OCI-LY1 (cell line): Measurements from ENCODE around the gene COG4.

Experiments
- H2AFZ ChIP-seq: fragments of 200-600 bp; sonication (generic), shearing (Covaris generic); 2 replicates; pipeline ENCODE4 v1.6.0; 2014; ENCODE audit warnings: antibody characterized with exemption, mild to moderate bottlenecking, low read length
- H3F3A ChIP-seq: fragments of 200-600 bp; sonication (generic), shearing (Covaris generic); 2 replicates; pipeline ENCODE4 v1.6.0; 2014; ENCODE audit warnings: mild to moderate bottlenecking, antibody characterized with exemption, low read length, moderate library complexity; ENCODE audit not compliant: insufficient read depth
- H3K27ac ChIP-seq: fragments of 200-600 bp; sonication (generic); 2 replicates; pipeline ENCODE4 v1.5.1; 2014; ENCODE audit warnings: low read length, mixed run types, mild to moderate bottlenecking, low read depth; ENCODE audit not compliant: poor library complexity, severe bottlenecking
- H3K27me3 ChIP-seq: fragments of 200-600 bp; sonication (generic); 2 replicates; pipeline ENCODE4 v1.6.0; 2014; ENCODE audit warnings: antibody characterized with exemption, mild to moderate bottlenecking, low read length, moderate library complexity; ENCODE audit not compliant: insufficient read depth
- H3K36me3 ChIP-seq: fragments of 200-600 bp; sonication (generic); 2 replicates; pipeline ENCODE4 v1.6.1; 2014; ENCODE audit warnings: mild to moderate bottlenecking, antibody characterized with exemption, low read length, moderate library complexity, mixed read lengths; ENCODE audit not compliant: insufficient read depth
- H3K4me1 ChIP-seq: fragments of 200-600 bp; sonication (generic); 2 replicates; pipeline ENCODE4 v1.5.1; 2014; ENCODE audit warnings: mild to moderate bottlenecking, low read length, moderate library complexity; ENCODE audit not compliant: insufficient read depth, severe bottlenecking
- H3K4me2 ChIP-seq: fragments of 200-600 bp; sonication (generic), shearing (Covaris generic); 2 replicates; pipeline ENCODE4 v1.6.1; 2014; ENCODE audit warnings: low read length
- H3K4me3 ChIP-seq: fragments of 200-600 bp; sonication (generic); 2 replicates; pipeline ENCODE4 v1.5.1; 2014; ENCODE audit warnings: low read length, low read depth, mild to moderate bottlenecking, mixed read lengths; ENCODE audit not compliant: poor library complexity, severe bottlenecking
- H3K79me2 ChIP-seq: fragments of 200-600 bp; shearing (Covaris generic); 2 replicates; pipeline ENCODE4 v1.6.1; 2016; ENCODE audit warnings: mixed run types, low read length, mixed read lengths; ENCODE audit not compliant: insufficient read depth
- H3K9ac ChIP-seq: fragments of 200-600 bp; sonication (generic), shearing (Covaris generic); 2 replicates; pipeline ENCODE4 v1.6.1; 2014; ENCODE audit warnings: mild to moderate bottlenecking, low read length, mixed read lengths
- H3K9me2 ChIP-seq: fragments of 200-600 bp; sonication (generic), shearing (Covaris generic); 2 replicates; pipeline ENCODE4 v1.6.1; 2014; ENCODE audit warnings: low read depth, mild to moderate bottlenecking, low read length, mixed read lengths
- H3K9me3 ChIP-seq: fragments of 200-600 bp; shearing (Covaris generic); 2 replicates; pipeline ENCODE4 v1.6.1; 2014; ENCODE audit warnings: low read length, mixed read lengths
- H4K20me1 ChIP-seq: fragments of 200-600 bp; sonication (generic), shearing (Covaris generic); 2 replicates; pipeline ENCODE4 v1.6.0; 2016; ENCODE audit warnings: mild to moderate bottlenecking, low read length; ENCODE audit not compliant: insufficient read depth
- EZH2 ChIP-seq: fragments of 200-600 bp; sonication (generic), shearing (Covaris generic); IDR thresholded peaks from 2 replicates; pipeline ENCODE4 v1.8.0; 2017; ENCODE audit warnings: borderline replicate concordance, mixed run types, mild to moderate bottlenecking, antibody characterized with exemption, low read length, moderate library complexity, mixed read lengths
- TF ChIP-seq, protein P1 (sequence below): fragments of 200-600 bp; sonication (generic), shearing (Covaris generic); IDR thresholded peaks from 2 replicates; pipeline ENCODE4 v1.5.1; 2017; ENCODE audit warnings: mild to moderate bottlenecking, antibody characterized with exemption, low read length, moderate library complexity, mixed read lengths

The COG4 gene

DNA sequence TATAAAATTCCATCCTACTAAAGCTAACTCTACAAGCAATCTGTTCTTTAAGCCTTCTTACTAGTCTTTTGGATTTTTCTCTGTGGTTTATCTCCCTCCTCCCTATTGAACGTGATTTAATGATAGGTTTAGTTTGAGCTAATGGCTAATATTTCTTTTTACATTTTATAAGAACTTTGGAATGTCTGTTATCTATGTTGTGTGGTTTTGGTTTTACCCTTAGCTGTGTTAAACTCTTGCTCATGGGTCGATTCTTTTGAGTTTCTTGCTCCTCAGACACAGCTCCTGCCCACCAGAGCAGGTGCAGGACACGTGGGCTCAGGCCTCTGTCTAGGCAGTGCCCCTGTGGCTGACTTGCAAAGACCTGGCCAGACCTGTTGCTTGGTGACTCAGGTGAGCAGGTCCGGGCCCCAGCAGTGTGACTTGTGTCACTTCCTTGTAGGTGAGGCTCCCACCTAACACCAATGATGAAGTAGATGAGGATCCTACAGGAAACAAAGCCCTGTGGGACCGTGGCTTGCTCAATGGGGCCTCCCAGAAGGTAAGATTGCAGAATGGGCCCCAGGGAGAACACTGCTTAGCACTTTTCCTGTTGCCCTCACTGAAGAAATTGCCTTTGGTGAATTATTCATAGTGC lies 45.4 kb upstream of the COG4 start:
- no peaks in the 10 kb centered on the region for H3K9me2 ChIP-seq
- H3K27ac ChIP-seq = no peak overlapping the region
- H4K20me1 ChIP-seq = no peaks in the 10 kb centered on the region
- H3K79me2 ChIP-seq = no peaks in the 10 kb centered on the region
- no peak overlapping the region for H2AFZ ChIP-seq
- H3K4me1 ChIP-seq = no peaks in the 10 kb centered on the region
- H3K9me3 ChIP-seq = no peaks in the 10 kb centered on the region
- H3K36me3 ChIP-seq = peaks cover 100% of the 10 kb centered on the region
- TF ChIP-seq, protein P1, sequence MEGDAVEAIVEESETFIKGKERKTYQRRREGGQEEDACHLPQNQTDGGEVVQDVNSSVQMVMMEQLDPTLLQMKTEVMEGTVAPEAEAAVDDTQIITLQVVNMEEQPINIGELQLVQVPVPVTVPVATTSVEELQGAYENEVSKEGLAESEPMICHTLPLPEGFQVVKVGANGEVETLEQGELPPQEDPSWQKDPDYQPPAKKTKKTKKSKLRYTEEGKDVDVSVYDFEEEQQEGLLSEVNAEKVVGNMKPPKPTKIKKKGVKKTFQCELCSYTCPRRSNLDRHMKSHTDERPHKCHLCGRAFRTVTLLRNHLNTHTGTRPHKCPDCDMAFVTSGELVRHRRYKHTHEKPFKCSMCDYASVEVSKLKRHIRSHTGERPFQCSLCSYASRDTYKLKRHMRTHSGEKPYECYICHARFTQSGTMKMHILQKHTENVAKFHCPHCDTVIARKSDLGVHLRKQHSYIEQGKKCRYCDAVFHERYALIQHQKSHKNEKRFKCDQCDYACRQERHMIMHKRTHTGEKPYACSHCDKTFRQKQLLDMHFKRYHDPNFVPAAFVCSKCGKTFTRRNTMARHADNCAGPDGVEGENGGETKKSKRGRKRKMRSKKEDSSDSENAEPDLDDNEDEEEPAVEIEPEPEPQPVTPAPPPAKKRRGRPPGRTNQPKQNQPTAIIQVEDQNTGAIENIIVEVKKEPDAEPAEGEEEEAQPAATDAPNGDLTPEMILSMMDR = no peak
- TF ChIP-seq EZH2 = no peak
- peaks cover 6% of the 10 kb centered on the region; the same call in 1 of the 2 replicates for H3F3A ChIP-seq
- H3K4me2 ChIP-seq = no peak overlapping the region
- no peak overlapping the region for H3K9ac ChIP-seq
- H3K4me3 ChIP-seq = no peak overlapping the region
- no peaks in the 10 kb centered on the region for H3K27me3 ChIP-seq

DNA sequence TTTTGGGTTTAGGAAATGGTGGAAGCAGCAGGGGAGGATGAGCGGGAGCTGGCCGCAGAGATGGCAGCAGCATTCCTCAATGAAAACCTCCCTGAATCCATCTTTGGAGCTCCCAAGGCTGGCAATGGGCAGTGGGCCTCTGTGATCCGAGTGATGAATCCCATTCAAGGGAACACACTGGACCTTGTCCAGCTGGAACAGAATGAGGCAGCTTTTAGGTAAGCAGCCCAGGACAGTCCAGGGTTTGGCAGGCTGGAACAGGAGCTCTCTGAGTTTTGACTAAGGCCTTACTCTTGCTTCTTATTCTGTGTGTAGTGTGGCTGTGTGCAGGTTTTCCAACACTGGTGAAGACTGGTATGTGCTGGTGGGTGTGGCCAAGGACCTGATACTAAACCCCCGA lies 41.7 kb upstream of the COG4 start:
- Histone ChIP-seq H3K9me2 (no peaks in the 10 kb centered on the region), H3K79me2 (no peaks in the 10 kb centered on the region), H4K20me1 (no peaks in the 10 kb centered on the region)

DNA sequence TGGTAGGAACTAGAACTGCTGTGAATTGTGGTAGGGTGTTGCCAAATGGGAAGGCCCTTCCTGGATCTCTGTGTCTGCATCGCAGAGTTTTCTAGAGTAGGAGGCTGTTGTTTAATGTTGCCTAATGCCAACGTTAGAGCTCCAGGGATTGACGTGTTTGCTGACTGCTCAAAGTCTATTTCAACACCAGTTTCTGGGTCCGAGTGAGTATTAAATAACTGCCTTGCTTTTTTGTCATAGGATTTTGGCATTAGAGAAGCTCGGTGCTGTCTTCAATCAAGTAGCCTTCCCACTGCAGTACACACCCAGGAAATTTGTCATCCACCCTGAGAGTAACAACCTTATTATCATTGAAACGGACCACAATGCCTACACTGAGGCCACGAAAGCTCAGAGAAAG lies 40.3 kb upstream of the COG4 start:
- Histone ChIP-seq H3K9me3 (no peaks in the 10 kb centered on the region), H3K27ac (no peak overlapping the region), H3K27me3 (no peaks in the 10 kb centered on the region), H3K4me1 (no peaks in the 10 kb centered on the region), H3F3A (peaks cover 3% of the 10 kb centered on the region; the same call in 1 of the 2 replicates), H3K4me2 (no peak overlapping the region), H2AFZ (no peak overlapping the region), H3K9me2 (no peaks in the 10 kb centered on the region), H3K9ac (no peak overlapping the region), H3K36me3 (peaks cover 98% of the 10 kb centered on the region), H3K79me2 (no peaks in the 10 kb centered on the region), H4K20me1 (no peaks in the 10 kb centered on the region), H3K4me3 (no peak overlapping the region)
- no peak for TF ChIP-seq EZH2
- TF ChIP-seq, protein P1 = no peak

More for the DNA sequence above, 41.7 kb upstream of the COG4 start:
- H3K4me3 ChIP-seq = no peak overlapping the region
- no peak for TF ChIP-seq EZH2
- TF ChIP-seq, protein P1 = no peak
- no peaks in the 10 kb centered on the region for H3K4me1 ChIP-seq
- H3K27me3 ChIP-seq = no peaks in the 10 kb centered on the region
- peaks cover 3% of the 10 kb centered on the region; the same call in 1 of the 2 replicates for H3F3A ChIP-seq
- no peak overlapping the region for H3K9ac ChIP-seq
- H3K27ac ChIP-seq = no peak overlapping the region
- peaks cover 100% of the 10 kb centered on the region for H3K36me3 ChIP-seq
- H2AFZ ChIP-seq = no peak overlapping the region
- no peak overlapping the region for H3K4me2 ChIP-seq
- H3K9me3 ChIP-seq = no peaks in the 10 kb centered on the region
